Bronchial epithelial cell (primary cell): ENCODE data around the gene CBX5. TPM values are rescaled to one million over a fixed set of nuclear protein-coding genes. Genes with fewer than 3 reads are reported as not detected.
A peak's percentile ranks its signal among the peaks of the same experiment; 100 is the strongest.

Experiments
- DNase-seq: peaks from one replicate; pipeline ENCODE4 v3.0.0-alpha.2; 2010; ENCODE audit warnings: low read depth
- FAIRE-seq: peaks from 2 replicates; lab custom pipeline; 2011; peaks lifted over from hg19 to GRCh38; lab: Jason Lieb, UNC
- H3K27me3 ChIP-seq: 2 replicates; pipeline ENCODE4 v1.5.1; 2011; ENCODE audit warnings: low read length; ENCODE audit not compliant: control insufficient read depth, insufficient read depth
- H3K36me3 ChIP-seq: 2 replicates; pipeline ENCODE4 v1.5.1; 2011; ENCODE audit warnings: low read length; ENCODE audit not compliant: control insufficient read depth, insufficient read depth
- H3K4me3 ChIP-seq: 2 replicates; pipeline ENCODE4 v1.5.1; 2011; ENCODE audit warnings: mild to moderate bottlenecking, low read depth, low read length, control low read depth
- CTCF ChIP-seq: IDR thresholded peaks from 2 replicates; pipeline ENCODE4 v1.5.1; 2011; ENCODE audit warnings: mild to moderate bottlenecking, moderate library complexity, low read length, control low read depth, inconsistent platforms; ENCODE audit not compliant: insufficient read depth, severe bottlenecking
- total RNA-seq: library from RNA; depleted of rRNA; stranded (reverse); fragments of >200 nt; gene quantifications from 2 replicates; pipeline ENCODE4 v1.2.1, GENCODE V29; 2014

The CBX5 gene
- total RNA-seq, 1 donor from 2014 or later: 13.2 TPM

- Histone ChIP-seq H3K4me3 (no peak within 1 kb of the TSS), H3K36me3 (no peaks in the 10 kb centered on the region), H3K27me3 (no peaks in the 10 kb centered on the region)
- FAIRE-seq (no peak), DNase-seq (peak; percentile 60)
- no peak for TF ChIP-seq CTCF
Observed at GRCh38 chr12:54300732-54301427, 21.0 kb upstream of the CBX5 start, which contains the start of gene NFE2. TSS of gene NFE2 (minus strand) at chr12:54301015. CDS start at chr12:54295248, 5,767 bp downstream.

- TF ChIP-seq CTCF: no peak
- FAIRE-seq (no peak), DNase-seq (no peak)
Observed at GRCh38 chr12:54300225-54300731, 20.4 kb upstream of the CBX5 start.

GRCh38 chr12:54299515-54300224, 19.7 kb upstream of the CBX5 start:
- DNase-seq (peak; percentile 67), FAIRE-seq (no peak)
- Histone ChIP-seq H3K27me3 (no peaks in the 10 kb centered on the region), H3K4me3 (no peak overlapping the region), H3K36me3 (no peaks in the 10 kb centered on the region)
- no peak for TF ChIP-seq CTCF

More at GRCh38 chr12:54300225-54300731, 20.4 kb upstream of the CBX5 start:
- H3K27me3 ChIP-seq: no peaks in the 10 kb centered on the region
- H3K4me3 ChIP-seq: no peak overlapping the region
- H3K36me3 ChIP-seq: no peaks in the 10 kb centered on the region

GRCh38 chr12:54298904-54299303, 19.0 kb upstream of the CBX5 start:
- DNase-seq (no peak), FAIRE-seq (no peak)
- no peak for TF ChIP-seq CTCF
- H3K27me3 ChIP-seq: no peaks in the 10 kb centered on the region
- no peak overlapping the region for H3K4me3 ChIP-seq
- no peaks in the 10 kb centered on the region for H3K36me3 ChIP-seq

GRCh38 chr12:54296393-54297099, 16.6 kb upstream of the CBX5 start:
- no peak for TF ChIP-seq CTCF
- FAIRE-seq (no peak), DNase-seq (no peak)

More at GRCh38 chr12:54296393-54297099, 16.6 kb upstream of the CBX5 start:
- Histone ChIP-seq H3K36me3 (no peaks in the 10 kb centered on the region), H3K27me3 (no peaks in the 10 kb centered on the region), H3K4me3 (no peak overlapping the region)
